Heart right ventricle (tissue), 16 donors: ENCODE measurements around the gene IRX4. TPM values are rescaled to one million over a fixed set of nuclear protein-coding genes. Genes with fewer than 3 reads are reported as not detected.

Source experiments
- ATAC-seq, 8 donors: fragments of 200-7000 bp; cut with Tn5 transposase; one replicate each; pipeline ENCODE4 v1.9.1; 2020; ENCODE audit warnings: mild to moderate bottlenecking in 8 of 8, moderate library complexity in 8 of 8, moderate number of reproducible peaks in 1 of 8
- DNase-seq, 2 donors: peaks; one replicate each; pipeline ENCODE4 v3.0.0-alpha.2; 2020
- H3K27ac ChIP-seq, 10 donors: fragments of 200-600 bp; sonication (generic) in 2 of 10; one replicate each; pipeline versions ENCODE4 v1.5.0 to v1.8.0; 2020 to 2022; ENCODE audit warnings: mild to moderate bottlenecking in 3 of 10
- H3K27me3 ChIP-seq, 7 donors: fragments of 200-600 bp; one replicate each; pipeline ENCODE4 v1.8.0; 2021 to 2022; ENCODE audit warnings: mild to moderate bottlenecking in 2 of 7
- H3K36me3 ChIP-seq, 9 donors: fragments of 200-600 bp; sonication (generic) in 1 of 9; one replicate each; pipeline versions ENCODE4 v1.5.0 to v1.8.0; 2020 to 2022; ENCODE audit warnings: mild to moderate bottlenecking in 2 of 9
- H3K4me1 ChIP-seq, 9 donors: fragments of 200-600 bp; sonication (generic) in 1 of 9; one replicate each; pipeline versions ENCODE4 v1.5.0 to v1.8.0; 2020 to 2022; ENCODE audit warnings: mild to moderate bottlenecking in 4 of 9
- H3K4me3 ChIP-seq, 10 donors: fragments of 200-600 bp; sonication (generic) in 2 of 10; one replicate each; pipeline versions ENCODE4 v1.5.0 to v1.8.0; 2020 to 2022; ENCODE audit warnings: mild to moderate bottlenecking in 7 of 10, moderate library complexity in 2 of 10
- H3K9me3 ChIP-seq, 11 donors: fragments of 200-600 bp in 10 of 11; sonication (generic) in 2 of 11; one replicate each; pipeline versions ENCODE4 v1.5.0 to v1.8.0; 2013 to 2022; ENCODE audit warnings: mild to moderate bottlenecking in 2 of 11, control low read depth in 1 of 11, moderate library complexity in 1 of 11
- WGBS, 2 donors: extraction: QIAGEN DNeasy Blood & Tissue Kit; methylation state at CpG; one replicate each; pipeline ENCODE4 v1.1.7; 2013; ENCODE audit warnings: inconsistent platforms in 1 of 2; 5-methylcytosine and 5-hydroxymethylcytosine counted together
- intact Hi-C, 10 donors: fragments of 100-400 bp; cut with DNase I; formaldehyde crosslinking; loops; one replicate each; pipeline versions ENCODE4 v1.11.1 to v1.14.2; 2022
- polyA plus RNA-seq, 2 donors: library from polyadenylated mRNA; stranded (reverse); fragments of 200-250 nt; gene quantifications; one replicate each; pipeline ENCODE4 v1.2.3, GENCODE V29; 2013
- total RNA-seq, 10 donors: library from RNA; stranded (reverse); fragmentation: NEBNext Ultra II Directional in 3 of 10; extraction: Animal tissue kit (Norgen Biotek cat#: 25700) in 3 of 10; gene quantifications; one replicate each; pipeline versions ENCODE4 v1.2.1 to v1.2.4, GENCODE V29; 2021 to 2023
- TF ChIP-seq, protein P1 (sequence below), 9 donors: fragments of 200-600 bp; sonication (generic) in 2 of 9; IDR thresholded peaks; one replicate each; pipeline versions ENCODE4 v1.5.0 to v1.8.0; 2021 to 2022; ENCODE audit warnings: antibody characterized with exemption in 9 of 9, mild to moderate bottlenecking in 5 of 9, moderate library complexity in 1 of 9
- donor health status: Arrhythmogenic right ventricular cardiomyopathy.
- donor health status: ischemic (EF 13 %, LVEDD 7.1; RV severe dilation, severe dysfunction).
- donor health status: healthy with polysubstance abuse.
- donor health status: DM: no; HTN: yes; CAD: no.
- donor health status: DM: no; HTN: no; CAD: no.
- donor health status: ischemic (EF 25% LVEDD 6.9; RV normal size, moderate dysfunction).
- donor health status: ischemic (EF 25% LVEDD 5.7; RV mildly dilated, moderate dysfunction).
- donor health status: healthy.
- donor health status: DM: yes; HTN: yes; CAD: no.
- donor health status: Ischemic cardiomyopathy.
- donor health status: ischemic (EF 35%, LVEDD 5.7; RV mildly dilated, moderate dysfunction).
- donor health status: nonischemic (EF 11% LVEDD 7.7; RV severe dilation, severe dysfunction).
- donor health status: DM: yes; HTN: yes; CAD: no.
- donor health status: PGD.
- donor health status: ischemic (EF 29% LVEDD 5.4; RV normal size, mild dysfunction).
- donor health status: nonischemic (EF 23%, LVEDD 6.1; RV moderate dilation, normal function).

IRX4 gene
- total and polyA plus RNA-seq, 12 donors, result 6.1 to 19.1 (median 11.2) TPM

DNA sequence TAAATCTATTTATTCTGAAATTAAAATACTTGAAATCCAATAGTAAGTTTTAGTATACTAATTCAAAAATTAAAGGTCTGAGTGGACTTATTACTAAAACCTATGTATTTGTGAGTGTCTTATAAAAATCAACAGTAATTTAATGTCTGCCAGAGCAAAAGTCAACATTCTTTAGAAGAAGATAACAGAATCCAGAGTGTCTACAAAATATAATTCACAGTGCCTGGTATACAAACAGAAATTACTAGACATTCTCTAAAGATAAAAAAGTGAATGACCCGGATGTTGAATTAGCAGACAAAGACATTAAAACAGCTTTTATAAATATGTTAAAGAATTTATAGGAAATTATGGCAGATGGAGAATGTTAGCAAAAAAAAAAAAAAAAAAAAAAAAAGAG is 22.4 kb upstream of the IRX4 start:
- ATAC-seq, result no peak
- WGBS, 2 donors, result 86 to 98% methylated on average over 1 of the region's 1 CpG
- intact Hi-C loops, result no loop called here

DNA sequence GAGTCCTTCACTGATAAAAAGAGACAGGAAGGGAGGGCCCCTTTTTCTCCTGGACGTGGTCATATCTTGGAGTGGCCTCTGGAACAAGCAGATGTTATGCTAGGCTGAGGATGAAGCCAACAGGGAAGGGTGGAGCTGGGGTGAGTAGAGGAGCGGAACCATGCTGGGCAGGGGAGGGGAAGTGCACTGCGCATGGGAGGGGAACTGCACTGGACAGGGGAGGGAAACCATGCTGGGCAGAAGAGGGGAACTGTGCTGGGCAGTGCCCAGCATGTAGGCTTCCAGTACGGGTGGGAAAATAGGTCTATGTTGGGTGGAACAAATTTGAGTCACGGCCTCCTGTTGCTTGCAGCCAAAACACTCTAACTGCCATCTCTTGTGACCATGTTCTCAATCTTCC is 19.3 kb upstream of the IRX4 start:
- no peak overlapping the region for H3K27ac ChIP-seq
- H3K4me1 ChIP-seq, result no peaks in the 10 kb centered on the region
- intact Hi-C loops, result no loop called here
- DNase-seq (no peak), ATAC-seq (no peak)
- H3K4me3 ChIP-seq, result no peak overlapping the region
- H3K27me3 ChIP-seq, result peaks cover 0 to 15% (median 2%) of the 10 kb centered on the region in 7 donors
- TF ChIP-seq, protein P1, sequence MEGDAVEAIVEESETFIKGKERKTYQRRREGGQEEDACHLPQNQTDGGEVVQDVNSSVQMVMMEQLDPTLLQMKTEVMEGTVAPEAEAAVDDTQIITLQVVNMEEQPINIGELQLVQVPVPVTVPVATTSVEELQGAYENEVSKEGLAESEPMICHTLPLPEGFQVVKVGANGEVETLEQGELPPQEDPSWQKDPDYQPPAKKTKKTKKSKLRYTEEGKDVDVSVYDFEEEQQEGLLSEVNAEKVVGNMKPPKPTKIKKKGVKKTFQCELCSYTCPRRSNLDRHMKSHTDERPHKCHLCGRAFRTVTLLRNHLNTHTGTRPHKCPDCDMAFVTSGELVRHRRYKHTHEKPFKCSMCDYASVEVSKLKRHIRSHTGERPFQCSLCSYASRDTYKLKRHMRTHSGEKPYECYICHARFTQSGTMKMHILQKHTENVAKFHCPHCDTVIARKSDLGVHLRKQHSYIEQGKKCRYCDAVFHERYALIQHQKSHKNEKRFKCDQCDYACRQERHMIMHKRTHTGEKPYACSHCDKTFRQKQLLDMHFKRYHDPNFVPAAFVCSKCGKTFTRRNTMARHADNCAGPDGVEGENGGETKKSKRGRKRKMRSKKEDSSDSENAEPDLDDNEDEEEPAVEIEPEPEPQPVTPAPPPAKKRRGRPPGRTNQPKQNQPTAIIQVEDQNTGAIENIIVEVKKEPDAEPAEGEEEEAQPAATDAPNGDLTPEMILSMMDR (IDR thresholded peaks at IDR 0.05), result no peak
- 69 to 76% methylated on average over 5 of the region's 5 CpGs for WGBS, 2 donors
- peaks cover 0 to 22% (median 6%) of the 10 kb centered on the region in 11 donors for H3K9me3 ChIP-seq
- no peaks in the 10 kb centered on the region for H3K36me3 ChIP-seq

More for the DNA sequence above, 22.4 kb upstream of the IRX4 start:
- Histone ChIP-seq H3K9me3 (peaks cover 0 to 22% (median 6%) of the 10 kb centered on the region in 11 donors), H3K36me3 (no peaks in the 10 kb centered on the region), H3K27me3 (peaks cover 0 to 12% (median 0%) of the 10 kb centered on the region in 7 donors), H3K4me3 (no peak overlapping the region), H3K4me1 (no peaks in the 10 kb centered on the region), H3K27ac (no peak overlapping the region)
- TF ChIP-seq, protein P1 (IDR thresholded peaks at IDR 0.05), result no peak
- no peak for DNase-seq

DNA sequence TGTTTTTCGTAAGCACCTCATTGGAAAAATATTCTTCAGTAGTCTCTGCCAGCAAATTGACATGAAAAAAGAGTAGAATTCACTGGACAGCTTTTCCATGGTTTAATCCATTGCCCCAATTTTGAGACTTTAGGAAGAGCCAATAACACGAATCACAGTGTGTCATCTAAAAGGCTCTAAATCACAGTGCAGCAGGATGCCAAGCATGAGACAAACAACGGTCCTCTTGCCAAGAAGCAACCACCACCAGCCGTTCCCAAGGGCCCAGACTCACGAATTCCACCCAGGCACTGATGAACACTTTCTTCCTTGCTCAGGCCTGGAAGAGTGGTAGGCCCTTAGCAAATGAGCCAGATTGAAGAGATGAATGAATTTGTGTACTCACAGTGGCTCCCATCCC is 18.3 kb upstream of the IRX4 start:
- peaks cover 0 to 22% (median 6%) of the 10 kb centered on the region in 11 donors for H3K9me3 ChIP-seq
- TF ChIP-seq, protein P1 (IDR thresholded peaks at IDR 0.05), result no peak
- H3K4me3 ChIP-seq, result no peak overlapping the region
- ATAC-seq (no peak), DNase-seq (no peak)
- H3K27ac ChIP-seq, result no peak overlapping the region
- no peaks in the 10 kb centered on the region for H3K36me3 ChIP-seq
- peaks cover 0 to 19% (median 4%) of the 10 kb centered on the region in 7 donors for H3K27me3 ChIP-seq
- 80 to 81% methylated on average over 5 of the region's 5 CpGs for WGBS, 2 donors
- intact Hi-C loops, result no loop called here
- H3K4me1 ChIP-seq, result no peaks in the 10 kb centered on the region

GRCh38 chr5:1899201-1899600 is 16.5 kb upstream of the IRX4 start:
- no peaks in the 10 kb centered on the region for H3K36me3 ChIP-seq
- peaks cover 0 to 8% (median 0%) of the 10 kb centered on the region in 11 donors for H3K9me3 ChIP-seq
- no peak overlapping the region for H3K27ac ChIP-seq
- 59 to 78% methylated on average over 5 of the region's 5 CpGs for WGBS, 2 donors
- ATAC-seq (no peak), DNase-seq (no peak)
- no peaks in the 10 kb centered on the region for H3K4me1 ChIP-seq
- no peak overlapping the region for H3K4me3 ChIP-seq
- H3K27me3 ChIP-seq, result peaks cover 0 to 25% (median 8%) of the 10 kb centered on the region in 7 donors
- TF ChIP-seq, protein P1 (IDR thresholded peaks at IDR 0.05), result no peak
- intact Hi-C loops, result no loop called here
